H1 (cell line): ENCODE data around the gene SIPA1L3. TPM values are rescaled to one million over a fixed set of nuclear protein-coding genes. Genes with fewer than 3 reads are reported as not detected.

Source experiments
- polyA plus RNA-seq, 7 experiments: library from polyadenylated mRNA; depleted of rRNA in 3 of 7; stranded (reverse) in 5 of 7; unstranded in 2 of 7; fragments of >200 nt in 5 of 7; fragments of 200-250 nt in 2 of 7; gene quantifications; 1 replicate in 5 of 7; 2 replicates in 1 of 7; 4 replicates in 1 of 7; pipeline versions ENCODE4 v1.2.1 to v1.2.3, GENCODE V29; 2011 to 2013; ENCODE audit warnings: missing spikeins in 2 of 7, mixed read lengths in 2 of 7
- total RNA-seq: library from RNA; stranded (reverse); fragmentation: NEBNext Ultra II Directional; extraction: Animal tissue kit (Norgen Biotek cat#: 25700); gene quantifications from 2 replicates; pipeline ENCODE4 v1.2.1, GENCODE V29; 2021
- TF ChIP-seq, protein P1 (sequence below): IDR thresholded peaks from 2 replicates; pipeline ENCODE4 v1.6.1; 2012; ENCODE audit warnings: low read length, inconsistent platforms

Gene SIPA1L3
- total and polyA plus RNA-seq, 2 of the 8 experiments (the other 6 are each of a cell fraction or from before 2014, with no cell fraction given) = 15.0 to 54.9 TPM

DNA sequence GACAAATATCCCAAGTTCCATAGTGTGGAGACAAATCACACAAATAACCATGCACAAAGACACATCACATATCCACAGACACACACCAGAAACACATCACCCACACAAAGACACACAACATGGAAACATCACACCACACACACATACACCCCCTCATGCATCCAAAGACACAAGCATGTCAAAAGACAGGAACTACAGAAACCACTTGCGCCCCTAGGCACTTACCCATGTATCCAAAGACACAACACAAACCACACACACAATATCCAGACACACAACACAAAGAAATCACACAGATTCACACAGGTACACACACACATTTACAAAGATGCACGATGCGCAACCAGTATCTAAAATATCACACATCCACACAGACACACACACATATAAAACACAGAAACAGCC is 316.1 kb downstream of the SIPA1L3 start (continued):
- TF ChIP-seq, protein P1, sequence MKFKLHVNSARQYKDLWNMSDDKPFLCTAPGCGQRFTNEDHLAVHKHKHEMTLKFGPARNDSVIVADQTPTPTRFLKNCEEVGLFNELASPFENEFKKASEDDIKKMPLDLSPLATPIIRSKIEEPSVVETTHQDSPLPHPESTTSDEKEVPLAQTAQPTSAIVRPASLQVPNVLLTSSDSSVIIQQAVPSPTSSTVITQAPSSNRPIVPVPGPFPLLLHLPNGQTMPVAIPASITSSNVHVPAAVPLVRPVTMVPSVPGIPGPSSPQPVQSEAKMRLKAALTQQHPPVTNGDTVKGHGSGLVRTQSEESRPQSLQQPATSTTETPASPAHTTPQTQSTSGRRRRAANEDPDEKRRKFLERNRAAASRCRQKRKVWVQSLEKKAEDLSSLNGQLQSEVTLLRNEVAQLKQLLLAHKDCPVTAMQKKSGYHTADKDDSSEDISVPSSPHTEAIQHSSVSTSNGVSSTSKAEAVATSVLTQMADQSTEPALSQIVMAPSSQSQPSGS = no peak
